Caco-2 (cell line): ENCODE data around the gene PRRT1B. TPM values are rescaled to one million over a fixed set of nuclear protein-coding genes. Genes with fewer than 3 reads are reported as not detected.

ENCODE experiments used
- BruUV-seq: library from RNA; stranded (reverse); fragments of 400-500 nt; replicated peaks from 2 replicates; lab custom pipeline; 2021; lab: Mats Ljungman, UMichigan
- CTCF ChIA-PET: fragments of 300-600 bp; sonication (Branson Sonifier 250); formaldehyde crosslinking; loops from one replicate; lab custom pipeline; 2022; ENCODE audit warnings: antibody characterized with exemption; lab: Charles Lee
- POLR2A ChIA-PET: fragments of 300-600 bp; sonication (Branson Sonifier 250); formaldehyde crosslinking; loops from one replicate; lab custom pipeline; 2022; ENCODE audit warnings: antibody characterized with exemption; lab: Charles Lee
- DNase-seq, 2 experiments: peaks; one replicate each; pipeline versions ENCODE4 v3.0.0 to v3.0.0-alpha.2; 2020 to 2022
- H3K27me3 ChIP-seq: replicated peaks from 2 replicates; pipeline ENCODE4 v1.6.0; 2011; ENCODE audit warnings: low read length; ENCODE audit not compliant: control insufficient read depth, insufficient read depth
- H3K36me3 ChIP-seq: 2 replicates; pipeline ENCODE4 v1.5.1; 2011; ENCODE audit warnings: low read length; ENCODE audit not compliant: control insufficient read depth, insufficient read depth
- H3K4me1 ChIP-seq: fragments of 250-450 bp; sonication (Bioruptor Pico); 2 replicates; pipeline ENCODE4 v1.5.1; 2020; ENCODE audit warnings: mild to moderate bottlenecking
- H3K4me3 ChIP-seq: 2 replicates; pipeline ENCODE4 v1.5.1; 2011; ENCODE audit warnings: low read depth, mild to moderate bottlenecking, control low read depth, low read length
- H3K9me3 ChIP-seq: fragments of 250-450 bp; sonication (Bioruptor Pico); 2 replicates; pipeline ENCODE4 v1.5.1; 2020; ENCODE audit warnings: mild to moderate bottlenecking, moderate library complexity
- H3K27ac Mint-ChIP-seq: one replicate; pipeline ENCODE4 v1.8.0; 2022; ENCODE audit warnings: mixed read lengths; ENCODE audit not compliant: unreplicated experiment
- H3K27me3 Mint-ChIP-seq: one replicate; pipeline ENCODE4 v1.8.0; 2022; ENCODE audit warnings: mixed read lengths; ENCODE audit not compliant: insufficient read depth, unreplicated experiment
- H3K36me3 Mint-ChIP-seq: one replicate; pipeline ENCODE4 v1.8.0; 2022; ENCODE audit warnings: mild to moderate bottlenecking, mixed read lengths; ENCODE audit not compliant: insufficient read depth, unreplicated experiment
- H3K4me1 Mint-ChIP-seq: one replicate; pipeline ENCODE4 v1.8.0; 2022; ENCODE audit warnings: low read depth, mixed read lengths; ENCODE audit not compliant: unreplicated experiment
- H3K4me3 Mint-ChIP-seq: one replicate; pipeline ENCODE4 v1.8.0; 2022; ENCODE audit warnings: mild to moderate bottlenecking, moderate library complexity, mixed read lengths; ENCODE audit not compliant: unreplicated experiment
- H3K9me3 Mint-ChIP-seq: one replicate; pipeline ENCODE4 v1.8.0; 2022; ENCODE audit warnings: mixed read lengths; ENCODE audit not compliant: unreplicated experiment
- intact Hi-C: fragments of 100-400 bp; cut with micrococcal nuclease; formaldehyde crosslinking; loops from one replicate; pipeline ENCODE4 v1.10.0; 2022; ENCODE audit not compliant: unreplicated experiment
- total RNA-seq: library from RNA; stranded (reverse); gene quantifications from 2 replicates; pipeline ENCODE4 v1.2.3, GENCODE V29; 2022
- TF ChIP-seq, protein P1 (sequence below), 2 experiments: fragments of 200-600 bp in 1 of 2; IDR thresholded peaks; 1 replicate in 1 of 2; 2 replicates in 1 of 2; pipeline versions ENCODE4 v1.5.1 to v1.8.0; 2011 to 2022; ENCODE audit warnings: antibody characterized with exemption in 1 of 2, control low read depth in 1 of 2, inconsistent platforms in 1 of 2, low read depth in 1 of 2, low read length in 1 of 2, mild to moderate bottlenecking in 1 of 2, moderate library complexity in 1 of 2; ENCODE audit not compliant: insufficient read depth in 1 of 2, severe bottlenecking in 1 of 2, unreplicated experiment in 1 of 2

Gene PRRT1B
- total RNA-seq, 1 experiment from 2014 or later, result 6.5 TPM

DNA sequence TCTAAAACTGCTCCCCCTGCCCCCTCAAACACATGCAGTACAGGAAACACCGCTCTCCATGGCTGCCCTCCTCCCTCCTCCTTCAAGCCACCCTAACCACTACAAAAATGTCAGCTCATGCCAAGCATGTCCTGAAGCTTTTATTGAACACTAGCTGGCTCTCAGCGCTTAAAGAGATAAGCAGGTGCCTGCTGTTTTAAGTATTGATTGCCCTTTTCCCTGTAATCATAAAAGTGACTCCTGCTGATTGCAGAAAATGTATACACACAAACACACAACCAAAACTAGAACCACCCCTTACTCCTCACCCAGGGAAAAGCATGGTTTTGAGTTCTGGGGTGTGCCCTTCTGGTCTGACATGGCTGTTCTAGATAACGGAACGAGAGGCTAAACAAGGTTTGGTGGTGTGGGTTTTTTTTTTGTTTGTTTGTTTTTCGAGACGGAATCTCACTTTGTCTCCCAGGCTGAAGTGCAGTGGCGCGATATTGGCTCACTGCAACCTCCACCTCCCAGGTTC lies 10.5 kb upstream of the PRRT1B start:
- Histone ChIP-seq H3K27me3 (no peaks in the 10 kb centered on the region), H3K36me3 (no peaks in the 10 kb centered on the region), H3K4me3 (no peak overlapping the region), H3K9me3 (peaks cover 4% of the 10 kb centered on the region; the same call in 1 of the 2 replicates), H3K4me1 (peaks cover 10% of the 10 kb centered on the region; the same call in 1 of the 2 replicates)
- BruUV-seq, result no TSS peak
- no peaks in the 10 kb centered on the region for H3K9me3 Mint-ChIP-seq
- H3K27me3 Mint-ChIP-seq, result no peaks in the 10 kb centered on the region
- TF ChIP-seq, protein P1, sequence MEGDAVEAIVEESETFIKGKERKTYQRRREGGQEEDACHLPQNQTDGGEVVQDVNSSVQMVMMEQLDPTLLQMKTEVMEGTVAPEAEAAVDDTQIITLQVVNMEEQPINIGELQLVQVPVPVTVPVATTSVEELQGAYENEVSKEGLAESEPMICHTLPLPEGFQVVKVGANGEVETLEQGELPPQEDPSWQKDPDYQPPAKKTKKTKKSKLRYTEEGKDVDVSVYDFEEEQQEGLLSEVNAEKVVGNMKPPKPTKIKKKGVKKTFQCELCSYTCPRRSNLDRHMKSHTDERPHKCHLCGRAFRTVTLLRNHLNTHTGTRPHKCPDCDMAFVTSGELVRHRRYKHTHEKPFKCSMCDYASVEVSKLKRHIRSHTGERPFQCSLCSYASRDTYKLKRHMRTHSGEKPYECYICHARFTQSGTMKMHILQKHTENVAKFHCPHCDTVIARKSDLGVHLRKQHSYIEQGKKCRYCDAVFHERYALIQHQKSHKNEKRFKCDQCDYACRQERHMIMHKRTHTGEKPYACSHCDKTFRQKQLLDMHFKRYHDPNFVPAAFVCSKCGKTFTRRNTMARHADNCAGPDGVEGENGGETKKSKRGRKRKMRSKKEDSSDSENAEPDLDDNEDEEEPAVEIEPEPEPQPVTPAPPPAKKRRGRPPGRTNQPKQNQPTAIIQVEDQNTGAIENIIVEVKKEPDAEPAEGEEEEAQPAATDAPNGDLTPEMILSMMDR (IDR thresholded peaks at IDR 0.05; ENCODE audit: insufficient read depth in 1 of 2, low read depth in 1 of 2, low read length in 1 of 2, severe bottlenecking in 1 of 2, unreplicated experiment in 1 of 2), result no peak
- intact Hi-C loops, result no loop called here
- no peak overlapping the region for H3K4me3 Mint-ChIP-seq
- no peak overlapping the region for H3K27ac Mint-ChIP-seq
- CTCF ChIA-PET, result no interaction called here
- POLR2A ChIA-PET, result no interaction called here
- no peaks in the 10 kb centered on the region for H3K4me1 Mint-ChIP-seq
- H3K36me3 Mint-ChIP-seq, result peaks cover 7% of the 10 kb centered on the region
- DNase-seq, result no peak

- H3K27me3 Mint-ChIP-seq, result no peaks in the 10 kb centered on the region
- no TSS peak for BruUV-seq
Observed at GRCh38 chr9:131537946-131538345, 7.4 kb upstream of the PRRT1B start.

DNA sequence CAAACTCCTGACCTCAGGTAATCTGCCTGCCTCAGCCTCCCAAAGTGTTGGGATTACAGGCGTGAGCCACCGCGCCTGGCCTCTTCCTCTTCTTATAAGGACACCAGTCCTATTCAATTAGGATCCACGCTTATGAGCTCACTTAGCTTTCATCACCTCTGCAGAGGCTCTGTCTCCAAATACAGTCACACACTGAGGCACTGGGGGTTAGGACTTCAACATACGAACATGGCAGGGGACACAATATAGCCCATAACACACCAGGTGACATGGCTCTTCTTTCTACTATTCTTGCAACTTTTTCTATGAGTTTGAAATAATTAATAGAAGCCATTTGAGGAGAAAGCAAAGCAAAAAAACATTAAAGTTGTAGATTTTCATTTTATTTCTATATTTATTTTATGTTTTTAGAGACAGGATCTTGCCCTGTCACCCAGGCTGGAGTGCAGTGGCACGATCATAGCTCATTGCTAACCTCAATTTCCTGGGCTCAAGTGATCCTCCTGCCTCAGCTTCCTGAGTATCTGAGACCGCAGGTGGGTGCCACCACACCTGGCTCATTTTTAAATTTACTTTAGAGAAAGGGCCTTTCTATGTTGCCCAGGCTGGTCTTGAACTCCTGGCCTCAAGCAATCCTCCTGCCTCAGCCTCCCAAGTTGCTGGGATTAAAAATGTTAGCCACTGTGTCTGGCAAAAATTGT lies 6.0 kb upstream of the PRRT1B start:
- no peak overlapping the region for H3K4me3 Mint-ChIP-seq
- H3K27me3 Mint-ChIP-seq, result no peaks in the 10 kb centered on the region
- Histone ChIP-seq H3K4me3 (no peak overlapping the region), H3K9me3 (peaks cover 10% of the 10 kb centered on the region), H3K4me1 (no peaks in the 10 kb centered on the region), H3K27me3 (no peaks in the 10 kb centered on the region), H3K36me3 (no peaks in the 10 kb centered on the region)
- DNase-seq, result no peak
- H3K4me1 Mint-ChIP-seq, result no peaks in the 10 kb centered on the region
- intact Hi-C loops, result no loop called here
- BruUV-seq, result no TSS peak
- ChIA-PET POLR2A (no interaction called here), CTCF (no interaction called here)
- TF ChIP-seq, protein P1 (IDR thresholded peaks at IDR 0.05; ENCODE audit: insufficient read depth in 1 of 2, low read depth in 1 of 2, low read length in 1 of 2, severe bottlenecking in 1 of 2, unreplicated experiment in 1 of 2), result no peak
- H3K27ac Mint-ChIP-seq, result no peak overlapping the region
- H3K9me3 Mint-ChIP-seq, result peaks cover 11% of the 10 kb centered on the region
- H3K36me3 Mint-ChIP-seq, result no peaks in the 10 kb centered on the region

More at GRCh38 chr9:131537946-131538345, 7.4 kb upstream of the PRRT1B start:
- no peaks in the 10 kb centered on the region for H3K36me3 Mint-ChIP-seq
- H3K36me3 ChIP-seq, result no peaks in the 10 kb centered on the region
- H3K4me3 ChIP-seq, result no peak overlapping the region
- no peaks in the 10 kb centered on the region for H3K4me1 Mint-ChIP-seq
- ChIA-PET CTCF (no interaction called here), POLR2A (no interaction called here)
- no peaks in the 10 kb centered on the region for H3K27me3 ChIP-seq
- intact Hi-C loops, result no loop called here
- peaks cover 4% of the 10 kb centered on the region; the same call in 1 of the 2 replicates for H3K9me3 ChIP-seq
- TF ChIP-seq, protein P1 (IDR thresholded peaks at IDR 0.05; ENCODE audit: insufficient read depth in 1 of 2, low read depth in 1 of 2, low read length in 1 of 2, severe bottlenecking in 1 of 2, unreplicated experiment in 1 of 2), result no peak
- no peak for DNase-seq
- H3K4me1 ChIP-seq, result no peaks in the 10 kb centered on the region
- H3K9me3 Mint-ChIP-seq, result peaks cover 10% of the 10 kb centered on the region
- H3K27ac Mint-ChIP-seq, result no peak overlapping the region
- H3K4me3 Mint-ChIP-seq, result no peak overlapping the region
